ENCODE data around the gene SPON1. TPM values are rescaled to one million over a fixed set of nuclear protein-coding genes. Genes with fewer than 3 reads are reported as not detected.

Gene SPON1
- total RNA-seq, 1 experiment from 2014 or later, result 0.20 TPM

- no peaks in the 10 kb centered on the region for H3K36me3 Mint-ChIP-seq (ENCODE audit: insufficient read depth in 1 of 3, low read depth in 3 of 3)
Measured at GRCh38 chr11:14058061-14058460, 95.5 kb downstream of the SPON1 start.

More at GRCh38 chr11:14058061-14058460, 95.5 kb downstream of the SPON1 start:
- Histone ChIP-seq H3K4me2 (ENCODE audit: insufficient read depth, insufficient read length, low read length) (no peak overlapping the region), H3K27ac (ENCODE audit: insufficient read length, low read depth, low read length) (no peak overlapping the region), H2AK5ac (ENCODE audit: insufficient read length, low read length) (no peak overlapping the region), H2AFZ (ENCODE audit: low read length) (no peak overlapping the region), H3T11ph (ENCODE audit: low read length) (no peak overlapping the region), H3K4me1 (ENCODE audit: insufficient read depth, low read length) (peaks cover 3% of the 10 kb centered on the region; the same call in 1 of the 2 replicates), H3K56ac (ENCODE audit: insufficient read length, low read depth, low read length) (no peak overlapping the region), H3K79me1 (ENCODE audit: insufficient read depth, low read depth, low read length, poor library complexity, severe bottlenecking) (no peaks in the 10 kb centered on the region), H3K14ac (ENCODE audit: insufficient read depth, low read length) (no peak overlapping the region), H2BK20ac (ENCODE audit: low read depth, low read length, poor library complexity, severe bottlenecking) (no peak overlapping the region), H4K20me1 (ENCODE audit: control insufficient read depth, insufficient read depth, insufficient read length) (no peaks in the 10 kb centered on the region), H3K23me2 (ENCODE audit: insufficient read length, low read depth, low read length, poor library complexity, severe bottlenecking) (no peaks in the 10 kb centered on the region), H3K18ac (ENCODE audit: insufficient read length, low read depth, low read length) (no peak overlapping the region), H3K4ac (ENCODE audit: low read depth, low read length) (no peak overlapping the region), H3K9ac (ENCODE audit: extremely low read depth, insufficient read length, low read length) (no peak overlapping the region), H2BK5ac (ENCODE audit: insufficient read length, low read length) (no peak overlapping the region), H2BK12ac (ENCODE audit: insufficient read length, low read depth, low read length) (no peak overlapping the region), H3K9me3 (ENCODE audit: control insufficient read depth, low read depth, low read length) (no peaks in the 10 kb centered on the region), H2BK120ac (ENCODE audit: low read depth, low read length, poor library complexity, severe bottlenecking) (no peak overlapping the region), H4K5ac (ENCODE audit: insufficient read length, low read depth, low read length) (no peak overlapping the region), H3K79me2 (ENCODE audit: insufficient read depth, low read length) (no peaks in the 10 kb centered on the region), H4K8ac (replicated peaks; ENCODE audit: insufficient read length, low read depth, low read length) (no peak overlapping the region), H2BK15ac (ENCODE audit: low read depth, low read length) (no peak overlapping the region), H3K27me3 (ENCODE audit: insufficient read depth, low read length) (no peaks in the 10 kb centered on the region), H4K91ac (ENCODE audit: insufficient read length, low read depth, low read length) (no peak overlapping the region), H3K23ac (ENCODE audit: insufficient read length, low read depth, low read length) (no peak overlapping the region)
- Mint-ChIP-seq H3K4me3 (no peak overlapping the region), H3K27ac (no peak overlapping the region; a peak in 1 of 7 replicates), H3K4me1 (peaks cover 5 to 15% of the 10 kb centered on the region in 2 experiments; a peak in 3 of 4 replicates), H3K9me3 (no peaks in the 10 kb centered on the region; a peak in 1 of 5 replicates), H3K27me3 (ENCODE audit: low read depth) (peaks cover 2% of the 10 kb centered on the region; the same call in 1 of the 2 replicates)
- no peak for DNase-seq
- no CpG with 5 or more reads among the region's 5 CpGs for WGBS (ENCODE audit: extremely low coverage, insufficient read length, low lambda C conversion rate)
- no peak for TF ChIP-seq CTCF (conservative IDR thresholded peaks at IDR 0.05)

Measured in H9 (cell line).